ENCODE data around the gene CDV3. TPM values are rescaled to one million over a fixed set of nuclear protein-coding genes. Genes with fewer than 3 reads are reported as not detected.
A peak's percentile ranks its signal among the peaks of the same experiment; 100 is the strongest.
"Not testable (repeated sequence)": the region's sequence is repeated elsewhere in the genome, so short reads cannot be mapped to it uniquely, and the experiment has no call there.

Gene CDV3, protein sequence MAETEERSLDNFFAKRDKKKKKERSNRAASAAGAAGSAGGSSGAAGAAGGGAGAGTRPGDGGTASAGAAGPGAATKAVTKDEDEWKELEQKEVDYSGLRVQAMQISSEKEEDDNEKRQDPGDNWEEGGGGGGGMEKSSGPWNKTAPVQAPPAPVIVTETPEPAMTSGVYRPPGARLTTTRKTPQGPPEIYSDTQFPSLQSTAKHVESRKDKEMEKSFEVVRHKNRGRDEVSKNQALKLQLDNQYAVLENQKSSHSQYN
- total RNA-seq: 100 to 1,000 TPM; 298 to 322 TPM
- 71.5 TPM for polyA plus RNA-seq

DNA sequence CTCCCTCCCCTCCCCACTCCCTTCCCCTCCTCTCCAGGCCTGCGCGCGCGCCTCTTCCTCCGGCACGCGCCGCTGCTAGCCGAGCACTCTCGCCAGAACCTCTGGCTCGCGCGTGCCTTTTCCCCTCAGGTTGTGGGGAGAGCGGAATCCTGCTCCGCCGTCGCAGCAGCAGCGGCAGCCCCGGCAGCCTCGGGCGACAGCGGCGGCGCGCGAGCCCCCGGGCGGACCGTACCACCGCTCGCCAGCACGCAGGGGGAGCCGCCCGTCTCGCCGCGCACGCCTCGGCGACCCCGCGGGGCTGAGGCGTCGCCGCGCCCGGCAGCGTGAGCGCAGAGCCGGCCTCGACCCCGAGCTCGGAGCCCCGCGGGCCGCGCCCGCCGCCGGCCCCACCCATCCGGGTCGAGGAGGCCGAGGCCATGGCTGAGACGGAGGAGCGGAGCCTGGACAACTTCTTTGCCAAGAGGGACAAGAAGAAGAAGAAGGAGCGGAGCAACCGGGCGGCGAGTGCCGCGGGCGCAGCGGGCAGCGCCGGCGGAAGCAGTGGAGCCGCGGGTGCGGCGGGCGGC lies at the start of gene CDV3:
TSS of gene CDV3 (plus strand) at position 58 of the 566 bp plus-strand sequence. CDS start at position 417, 359 bp downstream.
- Histone ChIP-seq H3K4me3 (ENCODE audit: low read length) (peak within 1 kb of the TSS; percentile 85), H3K9me3 (ENCODE audit: low read length) (no peaks in the 10 kb centered on the region), H3K4me1 (ENCODE audit: insufficient read depth, low read length) (peaks cover 47% of the 10 kb centered on the region), H3K27ac (ENCODE audit: low read depth, low read length) (peak within 1 kb of the TSS; percentile 95), H3K27me3 (ENCODE audit: insufficient read depth, low read length, poor library complexity, severe bottlenecking) (no peaks in the 10 kb centered on the region), H3K36me3 (ENCODE audit: insufficient read depth, low read length) (peaks cover 23% of the 10 kb centered on the region)
- DNase-seq: peak in 2 of 5 donors; percentile 89 to 92
- peaks cover 8 to 43% (median 10%) of the 10 kb centered on the region in 3 donors for H3K36me3 Mint-ChIP-seq
- CTCF ChIA-PET: interaction anchor here (0.9 to 2.5 kb wide), 8 partner anchors 66 to 125 kb away, joined by 3 to 13 read pairs (median 3); partner anchors contain the start of gene TOPBP1
- peaks cover 0 to 3% of the 10 kb centered on the region in 2 donors for H3K27me3 Mint-ChIP-seq
- H3K27ac Mint-ChIP-seq: peak within 1 kb of the TSS; percentile 95 to 100 (median 99)
- H3K4me1 Mint-ChIP-seq: peaks cover 57 to 65% (median 59%) of the 10 kb centered on the region in 3 donors
- peak within 1 kb of the TSS; percentile 89 to 99 (median 97) for H3K4me3 Mint-ChIP-seq
- POLR2A ChIA-PET: interaction anchor here (0.6 to 4.4 kb wide), 23 partner anchors 10 to 1731 kb away, joined by 3 to 50 read pairs (median 4); partner anchors contain the start of genes ANAPC13, CEP63, DNAJC13 and TOPBP1
- no peaks in the 10 kb centered on the region for H3K9me3 Mint-ChIP-seq

DNA sequence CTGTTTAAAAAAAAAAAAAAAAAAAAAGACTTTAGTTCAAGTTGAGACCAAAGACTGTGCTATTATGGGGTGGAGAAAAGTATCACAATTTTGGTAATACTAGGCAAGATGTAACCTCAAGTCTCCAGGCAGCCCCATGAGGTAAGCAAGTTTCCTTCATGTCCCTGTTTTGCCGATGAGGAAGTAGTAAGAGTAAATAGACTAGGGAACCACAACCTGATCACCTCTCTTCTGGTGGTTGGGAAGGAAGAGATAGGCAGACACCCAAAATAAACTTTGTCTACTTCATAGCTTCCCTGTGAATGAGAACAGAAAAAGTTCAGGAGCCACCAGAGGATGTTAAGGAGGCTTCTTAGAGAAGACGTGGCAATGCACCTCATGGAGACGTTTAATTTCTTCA lies 49.7 kb upstream of the CDV3 start:
- CTCF ChIA-PET; H3K36me3 Mint-ChIP-seq; H3K27ac Mint-ChIP-seq; POLR2A ChIA-PET; H3K36me3 ChIP-seq (ENCODE audit: insufficient read depth, low read length); H3K4me3 Mint-ChIP-seq; H3K4me1 ChIP-seq (ENCODE audit: insufficient read depth, low read length); H3K27me3 Mint-ChIP-seq; H3K4me1 Mint-ChIP-seq; H3K9me3 Mint-ChIP-seq; H3K27me3 ChIP-seq (ENCODE audit: insufficient read depth, low read length, poor library complexity, severe bottlenecking); H3K27ac ChIP-seq (ENCODE audit: low read depth, low read length); H3K9me3 ChIP-seq (ENCODE audit: low read length); DNase-seq; H3K4me3 ChIP-seq (ENCODE audit: low read length): not testable (repeated sequence)

DNA sequence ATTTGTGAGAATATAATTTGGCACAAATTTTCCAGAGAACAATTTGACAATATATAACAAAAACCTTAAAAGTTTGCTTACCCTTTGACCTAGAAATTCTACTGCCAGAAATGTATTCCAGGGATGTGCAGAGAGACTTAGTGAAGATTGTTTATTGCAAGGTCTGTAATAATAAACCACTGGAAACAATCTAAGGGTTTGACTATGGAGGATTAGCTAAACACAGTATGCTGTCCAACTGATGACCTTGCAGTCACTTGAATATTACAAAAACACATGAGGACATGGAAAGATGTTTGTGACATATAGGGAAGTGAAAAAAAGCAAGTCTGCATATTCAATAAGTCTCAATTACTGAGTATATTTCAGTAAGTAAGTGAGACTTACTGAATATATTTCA lies 48.1 kb upstream of the CDV3 start:
- Mint-ChIP-seq H3K9me3 (peaks cover 0 to 3% (median 2%) of the 10 kb centered on the region in 5 donors), H3K27me3 (peaks cover 0 to 6% of the 10 kb centered on the region in 2 donors), H3K4me1 (no peaks in the 10 kb centered on the region), H3K4me3 (no peak overlapping the region), H3K36me3 (no peaks in the 10 kb centered on the region), H3K27ac (no peak overlapping the region)
- Histone ChIP-seq H3K36me3 (ENCODE audit: insufficient read depth, low read length) (no peaks in the 10 kb centered on the region), H3K27me3 (ENCODE audit: insufficient read depth, low read length, poor library complexity, severe bottlenecking) (no peaks in the 10 kb centered on the region), H3K4me1 (ENCODE audit: insufficient read depth, low read length) (no peaks in the 10 kb centered on the region), H3K4me3 (ENCODE audit: low read length) (no peak overlapping the region), H3K27ac (ENCODE audit: low read depth, low read length) (no peak overlapping the region), H3K9me3 (ENCODE audit: low read length) (no peaks in the 10 kb centered on the region)
- ChIA-PET POLR2A (no interaction called here), CTCF (no interaction called here)
- DNase-seq: no peak

DNA sequence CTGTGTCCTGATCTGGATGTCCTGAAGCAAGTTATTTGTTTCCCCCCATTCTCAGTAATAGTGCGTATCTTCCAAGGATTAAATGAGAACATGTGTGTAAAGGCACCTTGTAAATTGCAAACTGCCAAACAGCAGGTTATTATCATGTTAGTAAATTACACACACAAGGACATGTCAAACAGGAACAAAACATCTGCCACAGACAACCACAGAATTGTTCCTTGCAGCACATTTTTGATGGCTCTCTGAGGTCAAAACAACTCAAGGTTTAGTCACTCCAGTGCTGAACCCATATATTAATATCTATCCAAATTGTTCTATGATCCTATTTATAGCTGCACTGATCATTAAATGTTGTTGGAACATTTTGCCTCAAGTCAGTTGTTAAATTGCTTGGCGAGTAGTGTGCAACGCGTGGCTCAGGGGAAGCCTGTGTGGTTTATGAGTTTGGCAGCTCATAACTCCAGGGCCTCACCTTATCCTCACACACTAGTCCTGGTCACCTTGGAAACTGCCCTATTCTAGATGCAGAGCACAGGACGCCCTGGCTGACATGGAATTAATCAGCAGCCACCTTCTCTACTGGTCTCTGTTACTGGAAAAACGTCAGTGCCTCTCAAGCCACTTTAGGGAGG lies 46.3 kb upstream of the CDV3 start:
- H3K9me3 Mint-ChIP-seq: peaks cover 0 to 5% (median 2%) of the 10 kb centered on the region in 5 donors

DNA sequence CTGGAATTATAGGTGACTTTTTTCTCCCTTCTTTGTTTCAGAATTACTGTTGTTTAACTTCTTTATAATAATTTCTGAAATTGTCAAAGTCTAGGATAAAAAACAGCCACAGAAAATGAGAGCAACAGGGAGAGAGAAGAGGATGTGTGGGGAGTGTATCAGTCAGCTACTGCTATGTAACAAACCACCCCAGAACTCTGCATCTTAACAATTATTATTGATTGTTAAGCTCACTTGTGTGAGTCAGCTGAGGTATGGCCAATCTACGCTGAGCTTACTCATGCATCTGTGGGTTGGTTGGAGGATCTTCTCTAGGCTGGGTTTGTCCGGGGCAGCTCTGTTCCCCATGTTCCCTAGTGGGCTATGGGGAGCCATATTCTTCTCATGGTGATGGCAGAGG lies 43.7 kb upstream of the CDV3 start:
- Histone ChIP-seq H3K36me3 (ENCODE audit: insufficient read depth, low read length) (no peaks in the 10 kb centered on the region), H3K4me3 (ENCODE audit: low read length) (no peak overlapping the region), H3K9me3 (ENCODE audit: low read length) (no peaks in the 10 kb centered on the region), H3K27ac (ENCODE audit: low read depth, low read length) (no peak overlapping the region), H3K27me3 (ENCODE audit: insufficient read depth, low read length, poor library complexity, severe bottlenecking) (no peaks in the 10 kb centered on the region), H3K4me1 (ENCODE audit: insufficient read depth, low read length) (no peaks in the 10 kb centered on the region)
- Mint-ChIP-seq H3K9me3 (peaks cover 0 to 5% (median 2%) of the 10 kb centered on the region in 5 donors), H3K27ac (no peak overlapping the region), H3K27me3 (peaks cover 0 to 13% of the 10 kb centered on the region in 2 donors), H3K4me1 (no peaks in the 10 kb centered on the region), H3K36me3 (no peaks in the 10 kb centered on the region), H3K4me3 (no peak overlapping the region)
- no peak for DNase-seq
- POLR2A ChIA-PET: no interaction called here
- CTCF ChIA-PET: no interaction called here

More for the DNA sequence above, 46.3 kb upstream of the CDV3 start:
- peak overlapping the region in 1 of 8 donors; percentile 38 for H3K27ac Mint-ChIP-seq
- no peaks in the 10 kb centered on the region for H3K9me3 ChIP-seq (ENCODE audit: low read length)
- no peaks in the 10 kb centered on the region for H3K4me1 Mint-ChIP-seq
- H3K4me3 Mint-ChIP-seq: no peak overlapping the region
- H3K27me3 Mint-ChIP-seq: peaks cover 0 to 8% of the 10 kb centered on the region in 2 donors
- no peaks in the 10 kb centered on the region for H3K36me3 ChIP-seq (ENCODE audit: insufficient read depth, low read length)
- no peak for DNase-seq
- ChIA-PET CTCF (no interaction called here), POLR2A (no interaction called here)
- H3K27me3 ChIP-seq (ENCODE audit: insufficient read depth, low read length, poor library complexity, severe bottlenecking): no peaks in the 10 kb centered on the region
- H3K4me3 ChIP-seq (ENCODE audit: low read length): no peak overlapping the region
- H3K4me1 ChIP-seq (ENCODE audit: insufficient read depth, low read length): no peaks in the 10 kb centered on the region
- no peak overlapping the region for H3K27ac ChIP-seq (ENCODE audit: low read depth, low read length)
- H3K36me3 Mint-ChIP-seq: no peaks in the 10 kb centered on the region

DNA sequence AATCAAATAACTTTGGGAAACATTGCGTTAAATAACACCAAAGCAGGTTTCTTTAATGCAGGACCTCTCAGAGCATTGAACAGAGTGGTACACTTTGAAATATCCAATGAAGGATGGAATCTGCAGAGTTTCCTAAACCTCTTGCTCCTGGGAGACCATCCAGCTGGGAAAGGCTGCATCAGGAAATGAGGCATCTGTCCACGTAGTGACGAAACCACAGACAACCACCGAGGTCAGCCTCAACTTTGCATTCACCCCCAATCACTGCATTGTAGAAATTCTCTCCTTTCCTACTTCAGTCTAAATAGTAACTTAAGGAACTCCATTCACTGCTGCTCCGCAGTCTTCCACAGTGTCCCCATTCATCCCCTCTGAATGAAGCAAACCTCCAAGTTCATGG lies 41.5 kb upstream of the CDV3 start:
- H3K36me3 Mint-ChIP-seq: no peaks in the 10 kb centered on the region
- peaks cover 0 to 5% (median 2%) of the 10 kb centered on the region in 5 donors for H3K9me3 Mint-ChIP-seq
- POLR2A ChIA-PET: no interaction called here

DNA sequence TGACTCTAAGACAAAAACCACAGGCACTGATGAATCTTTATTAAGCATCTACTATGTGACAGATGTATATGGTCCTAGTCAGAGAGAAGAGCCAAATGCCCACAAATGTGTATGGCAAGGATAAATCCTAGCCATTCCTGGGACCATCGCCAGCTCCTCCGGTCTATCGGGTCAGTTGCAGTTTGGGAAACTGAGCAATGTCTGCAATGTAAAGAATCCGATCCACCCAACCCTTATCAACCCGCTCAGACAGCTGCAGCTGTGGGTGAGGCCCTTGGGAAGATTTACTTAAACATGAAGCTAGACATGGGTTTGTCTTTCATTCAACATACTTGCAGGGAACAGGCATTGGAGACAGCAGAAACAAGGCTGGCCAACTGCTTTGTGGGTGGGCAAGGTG lies 40.5 kb upstream of the CDV3 start:
- POLR2A ChIA-PET: no interaction called here
- Mint-ChIP-seq H3K27me3 (peaks cover 6 to 17% of the 10 kb centered on the region in 2 donors), H3K9me3 (peaks cover 0 to 5% (median 4%) of the 10 kb centered on the region in 5 donors), H3K4me1 (no peaks in the 10 kb centered on the region), H3K4me3 (no peak overlapping the region), H3K36me3 (peaks cover 0 to 2% (median 0%) of the 10 kb centered on the region in 3 donors), H3K27ac (no peak overlapping the region)
- Histone ChIP-seq H3K36me3 (ENCODE audit: insufficient read depth, low read length) (no peaks in the 10 kb centered on the region), H3K4me3 (ENCODE audit: low read length) (no peak overlapping the region), H3K27ac (ENCODE audit: low read depth, low read length) (no peak overlapping the region), H3K27me3 (ENCODE audit: insufficient read depth, low read length, poor library complexity, severe bottlenecking) (no peaks in the 10 kb centered on the region), H3K4me1 (ENCODE audit: insufficient read depth, low read length) (no peaks in the 10 kb centered on the region), H3K9me3 (ENCODE audit: low read length) (no peaks in the 10 kb centered on the region)
- CTCF ChIA-PET: no interaction called here
- DNase-seq: no peak

More for the DNA sequence above, 41.5 kb upstream of the CDV3 start:
- no peaks in the 10 kb centered on the region for H3K27me3 ChIP-seq (ENCODE audit: insufficient read depth, low read length, poor library complexity, severe bottlenecking)
- H3K4me3 ChIP-seq (ENCODE audit: low read length): no peak overlapping the region
- no peaks in the 10 kb centered on the region for H3K4me1 Mint-ChIP-seq
- H3K4me3 Mint-ChIP-seq: no peak overlapping the region
- H3K27ac ChIP-seq (ENCODE audit: low read depth, low read length): no peak overlapping the region
- H3K36me3 ChIP-seq (ENCODE audit: insufficient read depth, low read length): no peaks in the 10 kb centered on the region
- no peak overlapping the region for H3K27ac Mint-ChIP-seq
- H3K9me3 ChIP-seq (ENCODE audit: low read length): no peaks in the 10 kb centered on the region
- no peaks in the 10 kb centered on the region for H3K4me1 ChIP-seq (ENCODE audit: insufficient read depth, low read length)
- no peak for DNase-seq
- CTCF ChIA-PET: no interaction called here
- peaks cover 4 to 16% of the 10 kb centered on the region in 2 donors for H3K27me3 Mint-ChIP-seq
